PC-9 (cell line): ENCODE measurements around the gene C10orf120.

Source experiments
- CTCF ChIP-seq: fragments of 200-600 bp; sonication (generic); conservative IDR thresholded peaks from 2 replicates; pipeline ENCODE4 v1.6.1; 2017; ENCODE audit warnings: mixed run types, antibody characterized with exemption, mild to moderate bottlenecking, moderate library complexity
- EZH2 ChIP-seq: fragments of 200-600 bp; sonication (generic); IDR thresholded peaks from 2 replicates; pipeline ENCODE4 v1.8.0; 2017; ENCODE audit warnings: antibody characterized with exemption, low read depth

GRCh38 chr10:122671355-122671754 is 28.3 kb downstream of the C10orf120 start:
- TF ChIP-seq CTCF (no peak), EZH2 (no peak)
